Heart left ventricle (tissue), 16 donors: ENCODE data around the gene UBE2E3. TPM values are rescaled to one million over a fixed set of nuclear protein-coding genes. Genes with fewer than 3 reads are reported as not detected.

Experiments
- ATAC-seq, 4 donors: fragments of 200-7000 bp; cut with Tn5 transposase; one replicate each; pipeline ENCODE4 v1.9.1; 2020 to 2022; ENCODE audit warnings: moderate library complexity in 4 of 4, mild to moderate bottlenecking in 3 of 4, moderate number of reproducible peaks in 1 of 4
- DNase-seq, 5 donors: peaks; one replicate each; pipeline ENCODE4 v3.0.0-alpha.2; 2020
- H3K27ac ChIP-seq, 12 donors: fragments of 200-600 bp; sonication (generic) in 4 of 12; one replicate each; pipeline versions ENCODE4 v1.5.0 to v1.8.0; 2016 to 2022; ENCODE audit warnings: mild to moderate bottlenecking in 2 of 12
- H3K27me3 ChIP-seq, 9 donors: fragments of 200-600 bp; sonication (generic) in 2 of 9; one replicate each; pipeline versions ENCODE4 v1.5.1 to v1.8.0; 2016 to 2022; ENCODE audit warnings: mild to moderate bottlenecking in 3 of 9
- H3K36me3 ChIP-seq, 9 donors: fragments of 200-600 bp; sonication (generic) in 2 of 9; one replicate each; pipeline versions ENCODE4 v1.5.0 to v1.8.0; 2018 to 2022; ENCODE audit warnings: mild to moderate bottlenecking in 2 of 9
- H3K4me1 ChIP-seq, 12 donors: fragments of 200-600 bp; sonication (generic) in 4 of 12; one replicate each; pipeline versions ENCODE4 v1.5.0 to v1.8.0; 2016 to 2022; ENCODE audit warnings: mild to moderate bottlenecking in 3 of 12
- H3K4me3 ChIP-seq, 12 donors: fragments of 200-600 bp; sonication (generic) in 4 of 12; one replicate each; pipeline versions ENCODE4 v1.5.0 to v1.8.0; 2017 to 2022; ENCODE audit warnings: mild to moderate bottlenecking in 9 of 12, moderate library complexity in 4 of 12
- H3K9me3 ChIP-seq, 12 donors: fragments of 200-600 bp; sonication (generic) in 4 of 12; one replicate each; pipeline versions ENCODE4 v1.5.0 to v1.8.0; 2016 to 2022; ENCODE audit warnings: mild to moderate bottlenecking in 1 of 12
- CTCF ChIP-seq, 12 donors: fragments of 200-600 bp; sonication (generic) in 4 of 12; IDR thresholded peaks; one replicate each; pipeline versions ENCODE4 v1.5.0 to v1.8.0; 2018 to 2022; ENCODE audit warnings: antibody characterized with exemption in 12 of 12, mild to moderate bottlenecking in 5 of 12
- POLR2A ChIP-seq, 2 donors: fragments of 450-650 bp; IDR thresholded peaks; one replicate each; pipeline ENCODE4 v1.6.1; 2017; ENCODE audit warnings: antibody characterized with exemption in 2 of 2, mild to moderate bottlenecking in 2 of 2, moderate library complexity in 2 of 2
- WGBS, 4 donors: extraction: QIAGEN DNeasy Blood & Tissue Kit in 2 of 4; methylation state at CpG; one replicate each; pipeline versions ENCODE4 v1.1.5 to v1.1.7; 2013 to 2018; 5-methylcytosine and 5-hydroxymethylcytosine counted together
- intact Hi-C, 10 donors: fragments of 100-400 bp; cut with DNase I; formaldehyde crosslinking; loops; one replicate each; pipeline versions ENCODE4 v1.11.1 to v1.14.2; 2022
- polyA plus RNA-seq, 2 donors: library from polyadenylated mRNA; stranded (reverse); fragments of 200-250 nt; gene quantifications; one replicate each; pipeline ENCODE4 v1.2.3, GENCODE V29; 2013
- total RNA-seq, 9 donors: library from RNA; depleted of rRNA in 2 of 9; stranded (reverse); fragments of >200 nt in 2 of 9; fragmentation: NEBNext Ultra II Directional in 3 of 9; extraction: Animal tissue kit (Norgen Biotek cat#: 25700) in 3 of 9; gene quantifications; one replicate each; pipeline versions ENCODE4 v1.1.0 to v1.2.4, GENCODE V29; 2016 to 2023
- donor health status: ischemic (EF 13 %, LVEDD 7.1; RV severe dilation, severe dysfunction).
- donor health status: healthy with polysubstance abuse.
- donor health status: DM: no; HTN: yes; CAD: no.
- donor health status: DM: no; HTN: no; CAD: no.
- donor health status: ischemic (EF 25% LVEDD 6.9; RV normal size, moderate dysfunction).
- donor health status: ischemic (EF 25% LVEDD 5.7; RV mildly dilated, moderate dysfunction).
- donor health status: healthy.
- donor health status: DM: yes; HTN: yes; CAD: no.
- donor health status: ischemic (EF 35%, LVEDD 5.7; RV mildly dilated, moderate dysfunction).
- donor health status: nonischemic (EF 11% LVEDD 7.7; RV severe dilation, severe dysfunction).
- donor health status: DM: yes; HTN: yes; CAD: no.
- donor health status: PGD.
- donor health status: ischemic (EF 29% LVEDD 5.4; RV normal size, mild dysfunction).
- donor health status: nonischemic (EF 23%, LVEDD 6.1; RV moderate dilation, normal function).

UBE2E3 gene
- total and polyA plus RNA-seq, 11 donors = 27.0 to 66.5 (median 52.0) TPM

- Histone ChIP-seq H3K9me3 (no peaks in the 10 kb centered on the region), H3K36me3 (no peaks in the 10 kb centered on the region), H3K27ac (no peak overlapping the region), H3K4me1 (no peaks in the 10 kb centered on the region), H3K4me3 (no peak overlapping the region), H3K27me3 (no peaks in the 10 kb centered on the region)
- WGBS, 4 donors = 93 to 96% (median 94%) methylated on average over 3 of the region's 3 CpGs
- ATAC-seq (no peak), DNase-seq (no peak)
- intact Hi-C loops = no loop called here
- TF ChIP-seq CTCF (IDR thresholded peaks at IDR 0.05) (no peak), POLR2A (IDR thresholded peaks at IDR 0.05) (no peak)
These were observed 14.0 kb upstream of the UBE2E3 start for GRCh38 chr2:180966378-180966777.

- 66 to 90% (median 86%) methylated on average over 1 of the region's 1 CpG for WGBS, 4 donors
- Histone ChIP-seq H3K27ac (no peak overlapping the region), H3K4me3 (no peak overlapping the region), H3K36me3 (no peaks in the 10 kb centered on the region), H3K4me1 (no peaks in the 10 kb centered on the region), H3K9me3 (no peaks in the 10 kb centered on the region), H3K27me3 (no peaks in the 10 kb centered on the region)
- ATAC-seq (no peak), DNase-seq (no peak)
- TF ChIP-seq CTCF (IDR thresholded peaks at IDR 0.05) (no peak), POLR2A (IDR thresholded peaks at IDR 0.05) (no peak)
- intact Hi-C loops = no loop called here
These were observed 11.3 kb upstream of the UBE2E3 start for GRCh38 chr2:180969124-180969523.

GRCh38 chr2:180970016-180970415, 10.4 kb upstream of the UBE2E3 start:
- Histone ChIP-seq H3K36me3 (no peaks in the 10 kb centered on the region), H3K4me3 (no peak overlapping the region), H3K4me1 (no peaks in the 10 kb centered on the region), H3K27ac (no peak overlapping the region), H3K27me3 (no peaks in the 10 kb centered on the region), H3K9me3 (no peaks in the 10 kb centered on the region)
- no peak for TF ChIP-seq CTCF (IDR thresholded peaks at IDR 0.05)
- TF ChIP-seq POLR2A (IDR thresholded peaks at IDR 0.05) = no peak
- 87 to 89% (median 89%) methylated on average over 3 of the region's 3 CpGs for WGBS, 4 donors
- DNase-seq (no peak), ATAC-seq (no peak)
- intact Hi-C loops = no loop called here

GRCh38 chr2:180971811-180972210, 8.6 kb upstream of the UBE2E3 start:
- no peaks in the 10 kb centered on the region for H3K27me3 ChIP-seq
- no peaks in the 10 kb centered on the region for H3K36me3 ChIP-seq
- H3K4me1 ChIP-seq = no peaks in the 10 kb centered on the region
- 95 to 100% (median 99%) methylated on average over 1 of the region's 1 CpG for WGBS, 4 donors
- H3K9me3 ChIP-seq = no peaks in the 10 kb centered on the region
- intact Hi-C loops = no loop called here
- DNase-seq (no peak), ATAC-seq (no peak)
- TF ChIP-seq POLR2A (IDR thresholded peaks at IDR 0.05) (no peak), CTCF (IDR thresholded peaks at IDR 0.05) (no peak)
- H3K27ac ChIP-seq = no peak overlapping the region
- H3K4me3 ChIP-seq = no peak overlapping the region
